ENCODE data around the gene SLC6A6.
A peak's percentile ranks its signal among the peaks of the same experiment; 100 is the strongest.
"Not testable (repeated sequence)": the region's sequence is repeated elsewhere in the genome, so short reads cannot be mapped to it uniquely, and the experiment has no call there.

The SLC6A6 gene

GRCh38 chr3:14510838-14511622, 108.6 kb downstream of the SLC6A6 start:
- H3K4me3 ChIP-seq (ENCODE audit: low read depth, low read length): no peak overlapping the region
- DNase-seq (ENCODE audit: low read depth): no peak

GRCh38 chr3:14511623-14512280, 109.3 kb downstream of the SLC6A6 start:
- H3K4me3 ChIP-seq (ENCODE audit: low read depth, low read length): no peak overlapping the region
- DNase-seq (ENCODE audit: low read depth): no peak

- no peak for DNase-seq (ENCODE audit: low read depth)
Observed at GRCh38 chr3:14512281-14512941, 110.0 kb downstream of the SLC6A6 start.

GRCh38 chr3:14512942-14513327, 110.5 kb downstream of the SLC6A6 start:
- DNase-seq (ENCODE audit: low read depth): no peak
- no peak overlapping the region for H3K4me3 ChIP-seq (ENCODE audit: low read depth, low read length)

More at GRCh38 chr3:14512281-14512941, 110.0 kb downstream of the SLC6A6 start:
- no peak overlapping the region for H3K4me3 ChIP-seq (ENCODE audit: low read depth, low read length)

- DNase-seq (ENCODE audit: low read depth): no peak
Observed at GRCh38 chr3:14513566-14514322, 111.3 kb downstream of the SLC6A6 start.

GRCh38 chr3:14514323-14514720, 111.9 kb downstream of the SLC6A6 start:
- no peak overlapping the region for H3K4me3 ChIP-seq (ENCODE audit: low read depth, low read length)
- DNase-seq (ENCODE audit: low read depth): no peak

More at GRCh38 chr3:14513566-14514322, 111.3 kb downstream of the SLC6A6 start:
- H3K4me3 ChIP-seq (ENCODE audit: low read depth, low read length): no peak overlapping the region

GRCh38 chr3:14515526-14515925, 113.1 kb downstream of the SLC6A6 start:
- H3K4me3 ChIP-seq (ENCODE audit: low read depth, low read length); DNase-seq (ENCODE audit: low read depth): not testable (repeated sequence)

- no peak for DNase-seq (ENCODE audit: low read depth)
- no peak overlapping the region for H3K4me3 ChIP-seq (ENCODE audit: low read depth, low read length)
Observed at GRCh38 chr3:14516738-14517345, 114.4 kb downstream of the SLC6A6 start.

GRCh38 chr3:14517601-14518431, 115.4 kb downstream of the SLC6A6 start:
- no peak overlapping the region for H3K4me3 ChIP-seq (ENCODE audit: low read depth, low read length)
- DNase-seq (ENCODE audit: low read depth): no peak

- no peak for DNase-seq (ENCODE audit: low read depth)
- no peak overlapping the region for H3K4me3 ChIP-seq (ENCODE audit: low read depth, low read length)
Observed at GRCh38 chr3:14518432-14518802, 116.0 kb downstream of the SLC6A6 start.

GRCh38 chr3:14518893-14519292, 116.5 kb downstream of the SLC6A6 start:
- H3K4me3 ChIP-seq (ENCODE audit: low read depth, low read length): no peak overlapping the region
- DNase-seq (ENCODE audit: low read depth): no peak

- no peak for DNase-seq (ENCODE audit: low read depth)
- H3K4me3 ChIP-seq (ENCODE audit: low read depth, low read length): no peak overlapping the region
Observed at GRCh38 chr3:14519406-14519805, 117.0 kb downstream of the SLC6A6 start.

GRCh38 chr3:14520149-14520548, 117.7 kb downstream of the SLC6A6 start:
- H3K4me3 ChIP-seq (ENCODE audit: low read depth, low read length): no peak overlapping the region
- DNase-seq (ENCODE audit: low read depth): no peak

- no peak for DNase-seq (ENCODE audit: low read depth)
Observed at GRCh38 chr3:14520967-14521366, 118.6 kb downstream of the SLC6A6 start.

GRCh38 chr3:14521611-14522010, 119.2 kb downstream of the SLC6A6 start:
- H3K4me3 ChIP-seq (ENCODE audit: low read depth, low read length): no peak overlapping the region
- no peak for DNase-seq (ENCODE audit: low read depth)

More at GRCh38 chr3:14520967-14521366, 118.6 kb downstream of the SLC6A6 start:
- no peak overlapping the region for H3K4me3 ChIP-seq (ENCODE audit: low read depth, low read length)

- no peak overlapping the region for H3K4me3 ChIP-seq (ENCODE audit: low read depth, low read length)
- no peak for DNase-seq (ENCODE audit: low read depth)
Observed at GRCh38 chr3:14522129-14522691, 119.8 kb downstream of the SLC6A6 start.

- no peak for DNase-seq (ENCODE audit: low read depth)
- H3K4me3 ChIP-seq (ENCODE audit: low read depth, low read length): no peak overlapping the region
Observed at GRCh38 chr3:14522768-14523167, 120.4 kb downstream of the SLC6A6 start.

- DNase-seq (ENCODE audit: low read depth): peak; percentile 2
- no peak overlapping the region for H3K4me3 ChIP-seq (ENCODE audit: low read depth, low read length)
Observed at GRCh38 chr3:14523792-14524191, 121.4 kb downstream of the SLC6A6 start.
